Panc1 (cell line): ENCODE results near the gene CXCR3. TPM values are rescaled to one million over a fixed set of nuclear protein-coding genes. Genes with fewer than 3 reads are reported as not detected.
A peak's percentile ranks its signal among the peaks of the same experiment; 100 is the strongest.

Source experiments
- ATAC-seq: fragments of 200-7000 bp; cut with Tn5 transposase; 2 replicates; pipeline ENCODE4 v1.9.1; 2020; ENCODE audit warnings: mild to moderate bottlenecking, moderate library complexity
- BruUV-seq: library from RNA; stranded (reverse); fragments of 400-500 nt; replicated peaks from 2 replicates; lab custom pipeline; 2021; lab: Mats Ljungman, UMichigan
- CTCF ChIA-PET: fragments of 300-600 bp; sonication (Branson Sonifier 250); formaldehyde crosslinking; loops from one replicate; lab custom pipeline; 2022; ENCODE audit warnings: antibody characterized with exemption; lab: Charles Lee
- POLR2A ChIA-PET: fragments of 300-600 bp; sonication (Branson Sonifier 250); formaldehyde crosslinking; loops from one replicate; lab custom pipeline; 2022; ENCODE audit warnings: antibody characterized with exemption; lab: Charles Lee
- DNase-seq: peaks from one replicate; pipeline ENCODE4 v3.0.0-alpha.2; 2010; ENCODE audit warnings: low read depth, low spot score
- H3K27ac ChIP-seq: 2 replicates; pipeline ENCODE4 v1.5.1; 2011; ENCODE audit warnings: mild to moderate bottlenecking, low read length, inconsistent platforms
- H3K27me3 ChIP-seq: fragments of 200-500 bp; sonication (Bioruptor generic); 2 replicates; pipeline ENCODE4 v1.6.0; 2014; ENCODE audit warnings: low read length, inconsistent platforms; ENCODE audit not compliant: control insufficient read depth, insufficient read depth
- H3K36me3 ChIP-seq: fragments of 200-500 bp; sonication (Bioruptor generic); 2 replicates; pipeline ENCODE4 v1.5.1; 2014; ENCODE audit warnings: inconsistent platforms, mild to moderate bottlenecking, low read length, moderate library complexity; ENCODE audit not compliant: control insufficient read depth, insufficient read depth
- H3K4me1 ChIP-seq: 2 replicates; pipeline ENCODE4 v1.5.1; 2011; ENCODE audit warnings: inconsistent platforms, mild to moderate bottlenecking, low read length, moderate library complexity; ENCODE audit not compliant: control insufficient read depth, insufficient read depth
- H3K4me3 ChIP-seq, 2 experiments: 2 replicates each; pipeline ENCODE4 v1.5.1; 2011 to 2012; ENCODE audit warnings: low read depth in 2 of 2, low read length in 2 of 2, mild to moderate bottlenecking in 2 of 2, inconsistent platforms in 1 of 2, moderate library complexity in 1 of 2
- H3K9me3 ChIP-seq: fragments of 200-500 bp; sonication (Bioruptor generic); 2 replicates; pipeline ENCODE4 v1.5.1; 2014; ENCODE audit warnings: low read depth, mild to moderate bottlenecking, inconsistent platforms, low read length, moderate library complexity; ENCODE audit not compliant: control insufficient read depth, insufficient read depth
- POLR2AphosphoS5 ChIP-seq: IDR thresholded peaks from 2 replicates; pipeline ENCODE4 v1.6.1; 2012; ENCODE audit warnings: mild to moderate bottlenecking, low read depth, low read length, moderate library complexity
- SIN3A ChIP-seq: IDR thresholded peaks from 2 replicates; pipeline ENCODE4 v1.6.1; 2012; ENCODE audit warnings: low read depth, mild to moderate bottlenecking, low read length, moderate library complexity, borderline replicate concordance; ENCODE audit not compliant: insufficient read depth
- TCF7L2 ChIP-seq: IDR thresholded peaks from 2 replicates; pipeline ENCODE4 v1.6.1; 2011; ENCODE audit warnings: mild to moderate bottlenecking, low read depth, low read length, inconsistent platforms
- in situ Hi-C: cut with HindIII; loops from 2 replicates; pipeline ENCODE4 v1.10.0; 2016; ENCODE audit warnings: low sequenced_read_pairs, low pct_unique_long_range_greater_than_20kb
- intact Hi-C: fragments of 100-400 bp; cut with micrococcal nuclease; formaldehyde crosslinking; loops from one replicate; pipeline ENCODE4 v1.10.0; 2022; ENCODE audit not compliant: unreplicated experiment
- total RNA-seq: library from RNA; stranded (reverse); gene quantifications from one replicate; pipeline ENCODE4 v1.2.1, GENCODE V29; 2021; ENCODE audit not compliant: unreplicated experiment
- TF ChIP-seq, protein P1 (sequence below): fragments of 450-650 bp; IDR thresholded peaks from 2 replicates; pipeline ENCODE4 v1.5.1; 2017; ENCODE audit warnings: mild to moderate bottlenecking
- TF ChIP-seq, protein P2 (sequence below), 2 experiments: IDR thresholded peaks; 2 replicates each; pipeline ENCODE4 v1.6.1; 2011 to 2012; ENCODE audit warnings: low read depth in 2 of 2, control low read depth in 1 of 2, low read length in 1 of 2, mild to moderate bottlenecking in 1 of 2, moderate library complexity in 1 of 2; ENCODE audit not compliant: insufficient read depth in 1 of 2

CXCR3 gene
- total RNA-seq, 1 experiment from 2014 or later: not detected

DNA sequence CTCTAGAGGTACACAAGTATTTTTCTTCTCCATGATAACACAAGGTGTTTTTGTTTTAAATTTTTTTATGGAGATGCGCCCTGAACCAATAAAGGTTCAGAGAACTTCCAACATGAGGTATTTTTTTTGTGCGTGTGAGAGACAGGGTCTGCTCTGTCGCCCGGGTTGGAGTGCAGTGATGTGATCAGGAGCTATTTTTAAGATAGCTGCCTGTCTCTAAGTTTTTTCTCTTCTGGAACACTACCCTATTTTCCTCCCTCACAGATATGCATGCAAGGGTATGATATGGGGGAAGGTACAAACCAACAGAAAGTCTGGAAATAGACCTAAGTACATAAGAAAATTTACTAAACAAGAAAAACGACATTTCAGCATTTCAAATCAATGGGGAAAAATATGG lies 37.1 kb downstream of the CXCR3 start:
- POLR2A ChIA-PET: no interaction called here
- Histone ChIP-seq H3K27me3 (no peaks in the 10 kb centered on the region), H3K4me1 (no peaks in the 10 kb centered on the region), H3K9me3 (no peaks in the 10 kb centered on the region), H3K27ac (no peak overlapping the region), H3K36me3 (peaks cover 2% of the 10 kb centered on the region; the same call in 1 of the 2 replicates), H3K4me3 (no peak overlapping the region)
- TSS peak; percentile 51 for BruUV-seq
- DNase-seq: no peak
- in situ Hi-C loops (no loop called here), intact Hi-C loops (no loop called here)
- CTCF ChIA-PET: interaction anchor here (0.6 kb wide), 1 partner anchor 222 kb away, joined by 3 read pairs; no protein-coding TSS in a partner anchor
- no peak for ATAC-seq
- TF ChIP-seq TCF7L2 (no peak), POLR2AphosphoS5 (no peak), SIN3A (no peak)
- TF ChIP-seq, protein P1, sequence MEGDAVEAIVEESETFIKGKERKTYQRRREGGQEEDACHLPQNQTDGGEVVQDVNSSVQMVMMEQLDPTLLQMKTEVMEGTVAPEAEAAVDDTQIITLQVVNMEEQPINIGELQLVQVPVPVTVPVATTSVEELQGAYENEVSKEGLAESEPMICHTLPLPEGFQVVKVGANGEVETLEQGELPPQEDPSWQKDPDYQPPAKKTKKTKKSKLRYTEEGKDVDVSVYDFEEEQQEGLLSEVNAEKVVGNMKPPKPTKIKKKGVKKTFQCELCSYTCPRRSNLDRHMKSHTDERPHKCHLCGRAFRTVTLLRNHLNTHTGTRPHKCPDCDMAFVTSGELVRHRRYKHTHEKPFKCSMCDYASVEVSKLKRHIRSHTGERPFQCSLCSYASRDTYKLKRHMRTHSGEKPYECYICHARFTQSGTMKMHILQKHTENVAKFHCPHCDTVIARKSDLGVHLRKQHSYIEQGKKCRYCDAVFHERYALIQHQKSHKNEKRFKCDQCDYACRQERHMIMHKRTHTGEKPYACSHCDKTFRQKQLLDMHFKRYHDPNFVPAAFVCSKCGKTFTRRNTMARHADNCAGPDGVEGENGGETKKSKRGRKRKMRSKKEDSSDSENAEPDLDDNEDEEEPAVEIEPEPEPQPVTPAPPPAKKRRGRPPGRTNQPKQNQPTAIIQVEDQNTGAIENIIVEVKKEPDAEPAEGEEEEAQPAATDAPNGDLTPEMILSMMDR: no peak
- TF ChIP-seq, protein P2, sequence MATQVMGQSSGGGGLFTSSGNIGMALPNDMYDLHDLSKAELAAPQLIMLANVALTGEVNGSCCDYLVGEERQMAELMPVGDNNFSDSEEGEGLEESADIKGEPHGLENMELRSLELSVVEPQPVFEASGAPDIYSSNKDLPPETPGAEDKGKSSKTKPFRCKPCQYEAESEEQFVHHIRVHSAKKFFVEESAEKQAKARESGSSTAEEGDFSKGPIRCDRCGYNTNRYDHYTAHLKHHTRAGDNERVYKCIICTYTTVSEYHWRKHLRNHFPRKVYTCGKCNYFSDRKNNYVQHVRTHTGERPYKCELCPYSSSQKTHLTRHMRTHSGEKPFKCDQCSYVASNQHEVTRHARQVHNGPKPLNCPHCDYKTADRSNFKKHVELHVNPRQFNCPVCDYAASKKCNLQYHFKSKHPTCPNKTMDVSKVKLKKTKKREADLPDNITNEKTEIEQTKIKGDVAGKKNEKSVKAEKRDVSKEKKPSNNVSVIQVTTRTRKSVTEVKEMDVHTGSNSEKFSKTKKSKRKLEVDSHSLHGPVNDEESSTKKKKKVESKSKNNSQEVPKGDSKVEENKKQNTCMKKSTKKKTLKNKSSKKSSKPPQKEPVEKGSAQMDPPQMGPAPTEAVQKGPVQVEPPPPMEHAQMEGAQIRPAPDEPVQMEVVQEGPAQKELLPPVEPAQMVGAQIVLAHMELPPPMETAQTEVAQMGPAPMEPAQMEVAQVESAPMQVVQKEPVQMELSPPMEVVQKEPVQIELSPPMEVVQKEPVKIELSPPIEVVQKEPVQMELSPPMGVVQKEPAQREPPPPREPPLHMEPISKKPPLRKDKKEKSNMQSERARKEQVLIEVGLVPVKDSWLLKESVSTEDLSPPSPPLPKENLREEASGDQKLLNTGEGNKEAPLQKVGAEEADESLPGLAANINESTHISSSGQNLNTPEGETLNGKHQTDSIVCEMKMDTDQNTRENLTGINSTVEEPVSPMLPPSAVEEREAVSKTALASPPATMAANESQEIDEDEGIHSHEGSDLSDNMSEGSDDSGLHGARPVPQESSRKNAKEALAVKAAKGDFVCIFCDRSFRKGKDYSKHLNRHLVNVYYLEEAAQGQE (IDR thresholded peaks at IDR 0.05; ENCODE audit: insufficient read depth in 1 of 2, low read depth in 2 of 2, low read length in 1 of 2): no peak

DNA sequence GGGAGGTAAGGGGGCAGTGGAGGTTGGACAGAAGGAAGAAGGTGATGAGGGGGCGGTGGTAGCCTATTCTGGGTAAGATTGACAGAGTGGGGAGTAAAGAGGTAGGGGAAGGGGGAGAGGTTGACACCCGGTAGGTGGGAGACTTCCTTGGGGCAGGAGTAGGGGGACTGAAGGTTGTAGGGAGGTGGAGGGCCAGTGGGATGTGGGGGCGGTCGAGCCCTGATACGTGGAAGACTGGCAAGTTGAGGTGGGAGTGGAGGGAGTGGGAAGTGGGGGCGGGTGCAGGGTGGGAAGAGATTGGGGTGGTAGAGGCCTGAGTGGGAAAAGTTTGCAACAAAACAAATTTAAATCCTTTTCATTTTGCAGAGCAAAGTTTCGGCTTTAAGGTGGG lies 38.3 kb downstream of the CXCR3 start:
- DNase-seq (no peak), ATAC-seq (no peak)
- TF ChIP-seq, protein P2 (IDR thresholded peaks at IDR 0.05; ENCODE audit: insufficient read depth in 1 of 2, low read depth in 2 of 2, low read length in 1 of 2): no peak
- TF ChIP-seq, protein P1: no peak
- TF ChIP-seq TCF7L2 (no peak), POLR2AphosphoS5 (no peak), SIN3A (no peak)
- H3K4me3 ChIP-seq: no peak overlapping the region
- H3K9me3 ChIP-seq: no peaks in the 10 kb centered on the region
- no peaks in the 10 kb centered on the region for H3K27me3 ChIP-seq
- no peaks in the 10 kb centered on the region for H3K4me1 ChIP-seq
- ChIA-PET CTCF (no interaction called here), POLR2A (no interaction called here)
- in situ Hi-C loops: no loop called here
- H3K36me3 ChIP-seq: peaks cover 10% of the 10 kb centered on the region; the same call in 1 of the 2 replicates
- intact Hi-C loops: no loop called here
- no peak overlapping the region for H3K27ac ChIP-seq
- BruUV-seq: no TSS peak
